Measurements from ENCODE around the gene ZNF546.
"Not testable (repeated sequence)": the region's sequence is repeated elsewhere in the genome, so short reads cannot be mapped to it uniquely, and the experiment has no call there.

The ZNF546 gene
- 3.4 to 28.1 (median 12.8) reads per million in 9 experiments for total RNA-seq

- H3K27me3 Mint-ChIP-seq: no peaks in the 10 kb centered on the region
- peak within 1 kb of the TSS; percentile 96 to 98 for H3K27ac Mint-ChIP-seq
- DNase-seq: peak; percentile 81 to 90 (median 82)
- H3K4me3 Mint-ChIP-seq: peak within 1 kb of the TSS; percentile 82 to 93
- peaks cover 15% of the 10 kb centered on the region for H3K36me3 Mint-ChIP-seq (ENCODE audit: insufficient read depth)
- H3K4me1 Mint-ChIP-seq (ENCODE audit: low read depth in 2 of 2): peaks cover 22 to 24% of the 10 kb centered on the region in 2 donors
- peaks cover 0 to 1% of the 10 kb centered on the region in 2 donors for H3K9me3 Mint-ChIP-seq
- peak; percentile 87 for ATAC-seq (replicated peaks)
Observed at GRCh38 chr19:39996811-39997637, at the start of gene ZNF546. Gene ZNF546 (plus strand): TSS chr19:39997060. CDS start chr19:39998327, 1,267 bp downstream.

- H3K36me3 Mint-ChIP-seq (ENCODE audit: insufficient read depth): peaks cover 6% of the 10 kb centered on the region
- ATAC-seq (replicated peaks) (no peak), DNase-seq (no peak)
- no peak overlapping the region for H3K4me3 Mint-ChIP-seq
- H3K27me3 Mint-ChIP-seq: no peaks in the 10 kb centered on the region
- peaks cover 2 to 7% of the 10 kb centered on the region in 2 donors for H3K9me3 Mint-ChIP-seq
- H3K4me1 Mint-ChIP-seq (ENCODE audit: low read depth in 2 of 2): peaks cover 40 to 55% of the 10 kb centered on the region in 2 donors
- peak overlapping the region; percentile 41 to 92 for H3K27ac Mint-ChIP-seq
Observed at GRCh38 chr19:39949026-39949747, 47.7 kb upstream of the ZNF546 start.

GRCh38 chr19:39951065-39951650, 45.7 kb upstream of the ZNF546 start:
- Mint-ChIP-seq H3K27me3 (no peaks in the 10 kb centered on the region), H3K4me3 (peak overlapping the region in 1 of 2 donors; percentile 75), H3K9me3 (peaks cover 2 to 7% of the 10 kb centered on the region in 2 donors), H3K27ac (peak overlapping the region; percentile 92 to 94), H3K36me3 (ENCODE audit: insufficient read depth) (peaks cover 6% of the 10 kb centered on the region), H3K4me1 (ENCODE audit: low read depth in 2 of 2) (peaks cover 37 to 53% of the 10 kb centered on the region in 2 donors)
- DNase-seq (no peak), ATAC-seq (replicated peaks) (no peak)

GRCh38 chr19:39951686-39952085, 45.2 kb upstream of the ZNF546 start:
- Mint-ChIP-seq H3K4me1 (ENCODE audit: low read depth in 2 of 2) (peaks cover 35 to 50% of the 10 kb centered on the region in 2 donors), H3K27me3 (no peaks in the 10 kb centered on the region), H3K27ac (peak overlapping the region; percentile 92 to 94), H3K4me3 (peak overlapping the region; percentile 34 to 75), H3K36me3 (ENCODE audit: insufficient read depth) (peaks cover 6% of the 10 kb centered on the region), H3K9me3 (peaks cover 2 to 7% of the 10 kb centered on the region in 2 donors)
- no peak for ATAC-seq (replicated peaks)
- no peak for DNase-seq

GRCh38 chr19:39953915-39954314, 42.9 kb upstream of the ZNF546 start:
- peak; percentile 15 for ATAC-seq (replicated peaks)
- peaks cover 6% of the 10 kb centered on the region for H3K36me3 Mint-ChIP-seq (ENCODE audit: insufficient read depth)
- H3K27ac Mint-ChIP-seq: peak overlapping the region; percentile 92 to 94
- no peaks in the 10 kb centered on the region for H3K27me3 Mint-ChIP-seq
- DNase-seq: no peak
- H3K9me3 Mint-ChIP-seq: peaks cover 2 to 7% of the 10 kb centered on the region in 2 donors
- H3K4me3 Mint-ChIP-seq: peak overlapping the region; percentile 22 to 47
- H3K4me1 Mint-ChIP-seq (ENCODE audit: low read depth in 2 of 2): peaks cover 33 to 50% of the 10 kb centered on the region in 2 donors

- H3K9me3 Mint-ChIP-seq; ATAC-seq (replicated peaks); H3K4me3 Mint-ChIP-seq; DNase-seq; H3K36me3 Mint-ChIP-seq (ENCODE audit: insufficient read depth); H3K27ac Mint-ChIP-seq; H3K27me3 Mint-ChIP-seq: not testable (repeated sequence)
- H3K4me1 Mint-ChIP-seq (ENCODE audit: low read depth in 2 of 2): peaks cover 14 to 25% of the 10 kb centered on the region in 2 donors
Observed at GRCh38 chr19:39957886-39958285, 39.0 kb upstream of the ZNF546 start.

- H3K36me3 Mint-ChIP-seq (ENCODE audit: insufficient read depth); H3K27me3 Mint-ChIP-seq; DNase-seq; ATAC-seq (replicated peaks); H3K9me3 Mint-ChIP-seq: not testable (repeated sequence)
- peak overlapping the region in 1 of 2 donors; percentile 54 for H3K4me3 Mint-ChIP-seq
- H3K4me1 Mint-ChIP-seq (ENCODE audit: low read depth in 2 of 2): peaks cover 6 to 15% of the 10 kb centered on the region in 2 donors
- peak overlapping the region; percentile 49 for H3K27ac Mint-ChIP-seq
Observed at GRCh38 chr19:39958942-39959341, 37.9 kb upstream of the ZNF546 start.

GRCh38 chr19:39959407-39959806, 37.5 kb upstream of the ZNF546 start:
- H3K27me3 Mint-ChIP-seq; DNase-seq; ATAC-seq (replicated peaks); H3K4me3 Mint-ChIP-seq; H3K36me3 Mint-ChIP-seq (ENCODE audit: insufficient read depth); H3K9me3 Mint-ChIP-seq: not testable (repeated sequence)
- H3K4me1 Mint-ChIP-seq (ENCODE audit: low read depth in 2 of 2): peaks cover 6 to 10% of the 10 kb centered on the region in 2 donors
- H3K27ac Mint-ChIP-seq: peak overlapping the region in 1 of 2 donors; percentile 49

GRCh38 chr19:39963898-39964297, 33.0 kb upstream of the ZNF546 start:
- DNase-seq: no peak
- H3K27ac Mint-ChIP-seq: no peak overlapping the region
- H3K27me3 Mint-ChIP-seq: no peaks in the 10 kb centered on the region
- ATAC-seq (replicated peaks): no peak
- no peak overlapping the region for H3K4me3 Mint-ChIP-seq
- no peaks in the 10 kb centered on the region for H3K36me3 Mint-ChIP-seq (ENCODE audit: insufficient read depth)
- H3K4me1 Mint-ChIP-seq (ENCODE audit: low read depth in 2 of 2): peaks cover 7 to 13% of the 10 kb centered on the region in 2 donors
- no peaks in the 10 kb centered on the region for H3K9me3 Mint-ChIP-seq

- Mint-ChIP-seq H3K36me3 (ENCODE audit: insufficient read depth) (peaks cover 16% of the 10 kb centered on the region), H3K27ac (no peak overlapping the region), H3K4me1 (ENCODE audit: low read depth in 2 of 2) (peaks cover 28 to 34% of the 10 kb centered on the region in 2 donors), H3K9me3 (no peaks in the 10 kb centered on the region), H3K27me3 (no peaks in the 10 kb centered on the region), H3K4me3 (no peak overlapping the region)
- DNase-seq: no peak
- no peak for ATAC-seq (replicated peaks)
Observed at GRCh38 chr19:39966617-39967016, 30.2 kb upstream of the ZNF546 start.

GRCh38 chr19:39967561-39967960, 29.3 kb upstream of the ZNF546 start:
- Mint-ChIP-seq H3K36me3 (ENCODE audit: insufficient read depth) (peaks cover 20% of the 10 kb centered on the region), H3K4me1 (ENCODE audit: low read depth in 2 of 2) (peaks cover 30 to 38% of the 10 kb centered on the region in 2 donors), H3K27ac (no peak overlapping the region), H3K27me3 (no peaks in the 10 kb centered on the region), H3K9me3 (no peaks in the 10 kb centered on the region), H3K4me3 (no peak overlapping the region)
- ATAC-seq (replicated peaks) (no peak), DNase-seq (no peak)

- H3K4me3 Mint-ChIP-seq: peak overlapping the region; percentile 95 to 96
- no peaks in the 10 kb centered on the region for H3K27me3 Mint-ChIP-seq
- peaks cover 31% of the 10 kb centered on the region for H3K36me3 Mint-ChIP-seq (ENCODE audit: insufficient read depth)
- H3K27ac Mint-ChIP-seq: peak overlapping the region; percentile 98
- H3K4me1 Mint-ChIP-seq (ENCODE audit: low read depth in 2 of 2): peaks cover 35 to 41% of the 10 kb centered on the region in 2 donors
- DNase-seq (no peak), ATAC-seq (replicated peaks) (no peak)
- H3K9me3 Mint-ChIP-seq: no peaks in the 10 kb centered on the region
Observed at GRCh38 chr19:39968789-39969188, 28.1 kb upstream of the ZNF546 start.

GRCh38 chr19:39969266-39969665, 27.6 kb upstream of the ZNF546 start:
- peak overlapping the region; percentile 98 for H3K27ac Mint-ChIP-seq
- no peaks in the 10 kb centered on the region for H3K9me3 Mint-ChIP-seq
- no peaks in the 10 kb centered on the region for H3K27me3 Mint-ChIP-seq
- peaks cover 35% of the 10 kb centered on the region for H3K36me3 Mint-ChIP-seq (ENCODE audit: insufficient read depth)
- H3K4me1 Mint-ChIP-seq (ENCODE audit: low read depth in 2 of 2): peaks cover 37 to 43% of the 10 kb centered on the region in 2 donors
- DNase-seq (no peak), ATAC-seq (replicated peaks) (no peak)
- H3K4me3 Mint-ChIP-seq: peak overlapping the region; percentile 95 to 96
